VCaP (cell line): ENCODE results near the gene ZDHHC1.
"Not testable (repeated sequence)": the region's sequence is repeated elsewhere in the genome, so short reads cannot be mapped to it uniquely, and the experiment has no call there.

Source experiments
- H3K27ac ChIP-seq: fragments of 450-650 bp; 2 replicates; pipeline ENCODE4 v1.5.1; 2017
- TF ChIP-seq, protein P1 (sequence below): fragments of 450-650 bp; conservative IDR thresholded peaks from 2 replicates; pipeline ENCODE4 v1.5.1; 2017; ENCODE audit warnings: mild to moderate bottlenecking, moderate library complexity

Gene ZDHHC1

DNA sequence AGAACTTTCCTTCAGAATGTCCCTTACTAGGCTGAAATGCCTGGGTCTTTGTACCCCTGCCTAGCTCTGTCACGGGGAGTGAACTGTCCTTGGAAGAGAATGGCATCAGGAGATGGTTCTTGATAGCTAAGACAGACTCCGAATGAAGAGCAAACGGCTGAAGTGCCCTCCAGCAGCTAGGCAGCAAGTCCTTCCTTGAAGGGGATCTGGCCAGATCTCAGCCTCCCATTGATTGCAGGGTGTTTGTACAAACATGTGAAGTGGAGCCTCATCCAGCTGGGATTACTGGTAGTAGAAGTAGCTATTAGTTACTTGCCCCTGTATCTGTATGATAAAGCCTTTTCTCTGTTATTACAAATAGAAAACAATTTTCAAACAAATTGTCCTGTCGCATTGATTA lies 58.7 kb downstream of the ZDHHC1 start:
- TF ChIP-seq, protein P1, sequence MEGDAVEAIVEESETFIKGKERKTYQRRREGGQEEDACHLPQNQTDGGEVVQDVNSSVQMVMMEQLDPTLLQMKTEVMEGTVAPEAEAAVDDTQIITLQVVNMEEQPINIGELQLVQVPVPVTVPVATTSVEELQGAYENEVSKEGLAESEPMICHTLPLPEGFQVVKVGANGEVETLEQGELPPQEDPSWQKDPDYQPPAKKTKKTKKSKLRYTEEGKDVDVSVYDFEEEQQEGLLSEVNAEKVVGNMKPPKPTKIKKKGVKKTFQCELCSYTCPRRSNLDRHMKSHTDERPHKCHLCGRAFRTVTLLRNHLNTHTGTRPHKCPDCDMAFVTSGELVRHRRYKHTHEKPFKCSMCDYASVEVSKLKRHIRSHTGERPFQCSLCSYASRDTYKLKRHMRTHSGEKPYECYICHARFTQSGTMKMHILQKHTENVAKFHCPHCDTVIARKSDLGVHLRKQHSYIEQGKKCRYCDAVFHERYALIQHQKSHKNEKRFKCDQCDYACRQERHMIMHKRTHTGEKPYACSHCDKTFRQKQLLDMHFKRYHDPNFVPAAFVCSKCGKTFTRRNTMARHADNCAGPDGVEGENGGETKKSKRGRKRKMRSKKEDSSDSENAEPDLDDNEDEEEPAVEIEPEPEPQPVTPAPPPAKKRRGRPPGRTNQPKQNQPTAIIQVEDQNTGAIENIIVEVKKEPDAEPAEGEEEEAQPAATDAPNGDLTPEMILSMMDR = no peak

DNA sequence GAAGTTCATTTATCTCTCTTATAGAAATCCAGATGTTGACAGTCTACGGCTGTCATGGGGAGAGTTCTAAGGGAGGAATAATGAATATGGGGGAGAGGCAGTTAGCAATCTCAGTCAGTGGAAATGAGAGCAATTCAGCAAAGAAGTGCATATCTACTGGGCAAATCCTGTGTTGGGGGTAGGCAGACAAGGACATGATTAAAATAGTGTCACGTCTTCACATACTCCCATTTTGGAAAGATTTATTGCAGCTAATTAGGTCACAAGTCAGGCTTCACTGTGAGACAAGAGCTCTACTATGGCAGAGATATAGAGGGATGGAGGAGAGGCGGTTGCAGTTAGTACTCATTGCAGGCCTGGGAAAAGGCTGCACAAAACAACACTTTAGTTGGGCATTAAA lies 59.9 kb downstream of the ZDHHC1 start:
- TF ChIP-seq, protein P1 = no peak
- H3K27ac ChIP-seq = no peak overlapping the region

More for the DNA sequence above, 58.7 kb downstream of the ZDHHC1 start:
- H3K27ac ChIP-seq = no peak overlapping the region

DNA sequence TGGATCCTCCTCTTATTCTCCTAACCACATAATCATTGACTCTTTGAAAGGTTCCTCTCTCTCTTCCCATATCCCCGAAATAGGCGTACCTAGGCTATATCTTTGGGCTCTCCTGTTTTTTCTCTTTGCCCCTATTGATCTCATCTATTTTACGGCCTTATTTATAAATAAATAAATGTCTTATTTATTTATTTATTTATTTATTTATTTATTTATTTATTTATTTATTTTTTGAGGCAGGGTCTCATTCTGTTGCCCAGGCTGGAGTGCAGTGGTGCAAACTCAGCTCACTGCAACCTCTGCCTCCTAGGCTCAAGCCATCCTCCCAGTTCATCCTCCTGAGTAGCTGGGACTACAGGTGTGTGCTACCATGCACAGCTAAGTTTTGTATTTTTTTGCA lies 63.8 kb downstream of the ZDHHC1 start:
- H3K27ac ChIP-seq = not testable (repeated sequence)

DNA sequence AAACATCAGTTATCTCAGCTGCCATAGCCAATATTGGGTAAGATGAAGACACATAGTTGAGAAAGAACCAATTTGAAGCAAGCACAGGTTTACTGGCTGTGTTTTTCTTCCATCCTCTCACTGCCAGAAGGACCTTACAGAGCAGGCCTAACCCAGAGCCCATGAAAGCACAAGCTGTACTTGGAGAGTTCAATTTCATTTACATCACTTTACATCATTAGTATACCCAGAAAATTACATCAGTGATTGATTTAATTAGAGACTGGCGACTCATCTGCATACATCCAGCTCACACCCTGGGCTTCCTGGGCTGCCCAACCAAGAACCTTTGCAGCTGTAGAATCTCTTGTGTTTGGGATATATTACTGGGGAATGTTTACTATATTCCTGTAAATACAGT lies 66.0 kb downstream of the ZDHHC1 start:
- H3K27ac ChIP-seq = peak overlapping the region; percentile 13; the same call in 1 of the 2 replicates
- TF ChIP-seq, protein P1 = no peak

DNA sequence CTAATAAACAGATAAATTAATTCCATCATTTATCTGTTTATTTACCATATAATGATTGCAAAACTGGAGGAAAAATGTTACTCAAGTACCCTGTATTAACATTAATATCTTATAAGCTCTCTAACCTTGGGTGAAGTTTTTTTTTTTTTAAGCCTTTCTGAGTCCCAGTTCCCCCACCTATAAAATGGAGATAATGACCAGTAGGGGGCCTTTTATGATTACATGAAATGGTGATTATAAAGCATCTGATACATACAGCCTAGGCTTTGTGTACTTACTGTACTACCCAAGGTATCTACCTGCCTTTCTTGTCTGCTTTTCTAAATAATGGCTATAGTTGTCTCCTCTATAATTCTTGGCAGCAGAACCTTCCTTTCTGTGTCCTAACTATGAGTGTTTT lies 67.1 kb downstream of the ZDHHC1 start:
- H3K27ac ChIP-seq = no peak overlapping the region
- TF ChIP-seq, protein P1 = no peak; the same call in 1 of the 2 replicates

DNA sequence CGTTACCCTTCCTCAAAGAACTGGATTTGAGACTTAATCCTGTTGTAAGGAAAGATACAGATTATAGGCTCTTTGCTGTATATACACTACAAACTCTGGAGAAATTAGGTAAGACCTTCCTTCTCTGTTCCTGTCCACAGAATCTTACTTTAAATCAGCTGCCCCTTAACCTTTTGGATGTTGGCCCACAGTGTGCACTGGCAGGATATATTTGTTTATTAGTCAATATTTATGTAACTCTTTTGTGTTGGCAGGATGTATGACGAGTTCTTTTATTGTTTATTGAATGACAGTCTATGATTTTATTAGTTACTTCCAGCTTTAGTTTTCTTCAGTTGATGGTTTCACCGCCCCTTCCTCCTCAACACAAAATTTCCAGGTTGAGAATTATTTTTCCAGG lies 69.9 kb downstream of the ZDHHC1 start:
- TF ChIP-seq, protein P1 = no peak
- peak overlapping the region; percentile 68 for H3K27ac ChIP-seq

DNA sequence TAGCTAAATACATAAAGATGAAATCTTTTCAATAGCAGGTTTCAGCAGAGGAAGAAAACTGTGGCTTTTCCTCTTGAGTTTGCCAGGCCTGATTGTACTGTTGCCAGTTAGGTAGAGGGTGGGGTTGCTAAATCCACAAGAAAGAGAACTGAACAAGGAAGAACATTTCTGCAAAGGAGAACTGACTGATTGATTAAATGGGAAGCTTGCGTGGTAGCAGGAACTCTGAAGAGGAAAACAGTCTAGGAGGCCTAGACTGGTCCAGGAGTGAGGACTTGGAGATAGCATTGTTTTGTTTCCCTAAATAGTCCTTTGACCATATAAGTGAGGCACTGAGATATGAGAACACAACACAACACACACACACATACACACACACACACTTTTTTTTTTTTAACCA lies 70.9 kb downstream of the ZDHHC1 start:
- TF ChIP-seq, protein P1 = no peak
- peak overlapping the region; percentile 68 for H3K27ac ChIP-seq
